Measurements from ENCODE around the gene VPS16. TPM values are rescaled to one million over a fixed set of nuclear protein-coding genes. Genes with fewer than 3 reads are reported as not detected.

VPS16 gene
- total and polyA plus RNA-seq, 4 donors, result 14.5 to 24.3 (median 16.1) TPM

GRCh38 chr20:2794202-2794748, 46.3 kb upstream of the VPS16 start:
- 86% methylated on average over 23 of the region's 23 CpGs for WGBS
- no peak overlapping the region for H3K27ac ChIP-seq (ENCODE audit: low read depth in 1 of 2, low read length in 2 of 2)
- no peaks in the 10 kb centered on the region for H3K36me3 ChIP-seq (ENCODE audit: control insufficient read depth in 4 of 4, insufficient read depth in 3 of 4, low read depth in 1 of 4, low read length in 3 of 4)
- no peak for TF ChIP-seq TAF1 (conservative IDR thresholded peaks at IDR 0.05)
- no peak overlapping the region for H3K9ac ChIP-seq (ENCODE audit: low read depth in 1 of 2, low read length in 2 of 2)
- H3K4me1 ChIP-seq (ENCODE audit: control insufficient read depth in 4 of 4, insufficient read depth in 4 of 4, low read length in 3 of 4), result no peaks in the 10 kb centered on the region
- no peak for DNase-seq (ENCODE audit: low spot score)
- H3K27me3 ChIP-seq (ENCODE audit: control insufficient read depth in 4 of 4, insufficient read depth in 4 of 4, low read length in 3 of 4), result peaks cover 0 to 6% (median 1%) of the 10 kb centered on the region in 4 donors
- no peak overlapping the region for H3K4me3 ChIP-seq (ENCODE audit: low read depth in 1 of 3, low read length in 3 of 3)
- H3K9me3 ChIP-seq (ENCODE audit: control insufficient read depth in 4 of 4, low read length in 3 of 4), result no peaks in the 10 kb centered on the region

DNA sequence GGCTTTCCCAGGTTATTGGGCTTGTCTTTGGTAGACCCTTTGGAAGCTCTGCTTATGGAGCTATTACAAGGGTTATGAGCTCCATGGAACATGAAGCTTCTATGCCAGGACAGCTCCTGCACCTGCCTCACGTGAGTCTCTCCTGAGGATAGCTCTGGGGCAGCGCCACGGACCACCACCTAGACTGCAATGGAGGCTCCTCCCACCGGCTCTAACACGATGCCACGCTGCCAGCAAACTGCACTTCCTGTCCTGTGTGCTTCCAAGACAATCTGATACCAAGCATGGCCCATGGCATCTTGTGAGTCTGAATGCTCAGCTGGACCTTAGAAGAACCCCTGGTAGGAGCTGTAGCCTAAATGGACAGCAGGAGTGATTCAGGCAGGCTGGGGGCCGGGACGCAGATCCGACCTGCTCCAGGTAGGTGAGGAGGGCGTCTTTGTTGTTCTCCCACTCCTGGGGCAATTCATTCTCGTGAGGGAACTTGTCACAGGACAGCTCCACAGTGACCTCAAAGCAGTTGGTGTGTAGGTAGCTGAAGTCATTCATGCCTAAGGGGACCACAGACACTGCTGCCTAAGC, 45.6 kb upstream of the VPS16 start:
- peaks cover 0 to 6% (median 1%) of the 10 kb centered on the region in 4 donors for H3K27me3 ChIP-seq (ENCODE audit: control insufficient read depth in 4 of 4, insufficient read depth in 4 of 4, low read length in 3 of 4)
- 83% methylated on average over 11 of the region's 11 CpGs for WGBS
- H3K9ac ChIP-seq (ENCODE audit: low read depth in 1 of 2, low read length in 2 of 2), result no peak overlapping the region
- TF ChIP-seq NR2F2 (IDR thresholded peaks at IDR 0.05), result no peak
- TF ChIP-seq GABPA (IDR thresholded peaks at IDR 0.05 in 1 of 2, conservative IDR thresholded peaks at IDR 0.05 in 1 of 2), result no peak
- no peaks in the 10 kb centered on the region for H3K36me3 ChIP-seq (ENCODE audit: control insufficient read depth in 4 of 4, insufficient read depth in 3 of 4, low read depth in 1 of 4, low read length in 3 of 4)
- no peak overlapping the region for H3K27ac ChIP-seq (ENCODE audit: low read depth in 1 of 2, low read length in 2 of 2)
- no peak overlapping the region for H3K4me3 ChIP-seq (ENCODE audit: low read depth in 1 of 3, low read length in 3 of 3)
- H3K4me1 ChIP-seq (ENCODE audit: control insufficient read depth in 4 of 4, insufficient read depth in 4 of 4, low read length in 3 of 4), result peaks cover 0 to 4% (median 3%) of the 10 kb centered on the region in 4 donors
- no peak for DNase-seq (ENCODE audit: low spot score)
- no peaks in the 10 kb centered on the region for H3K9me3 ChIP-seq (ENCODE audit: control insufficient read depth in 4 of 4, low read length in 3 of 4)

DNA sequence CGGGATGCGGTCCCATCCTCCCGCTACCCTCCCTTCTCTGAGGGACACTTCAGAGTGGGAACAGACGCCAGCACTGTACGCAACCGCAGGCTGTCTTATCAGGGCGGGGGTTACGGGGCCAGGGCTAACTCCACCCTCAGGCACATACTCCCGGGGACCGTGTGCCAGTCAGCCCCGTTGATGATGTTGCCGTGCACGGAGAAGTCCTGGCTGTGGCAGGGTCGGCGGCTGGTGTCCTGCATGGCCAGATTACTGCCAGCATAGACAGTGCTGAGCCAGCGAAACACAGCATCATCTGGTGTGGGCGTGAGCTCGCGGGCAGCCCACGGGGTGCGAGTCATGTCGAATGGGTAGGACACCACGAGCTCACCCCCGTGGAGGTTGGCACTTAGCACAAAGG, 45.1 kb upstream of the VPS16 start:
- H3K27ac ChIP-seq (ENCODE audit: low read depth in 1 of 2, low read length in 2 of 2), result no peak overlapping the region
- H3K4me3 ChIP-seq (ENCODE audit: low read depth in 1 of 3, low read length in 3 of 3), result no peak overlapping the region
- no peak overlapping the region for H3K9ac ChIP-seq (ENCODE audit: low read depth in 1 of 2, low read length in 2 of 2)
- peaks cover 0 to 6% (median 1%) of the 10 kb centered on the region in 4 donors for H3K27me3 ChIP-seq (ENCODE audit: control insufficient read depth in 4 of 4, insufficient read depth in 4 of 4, low read length in 3 of 4)
- no peak for TF ChIP-seq YY1 (IDR thresholded peaks at IDR 0.05)
- no peak for TF ChIP-seq TAF1 (conservative IDR thresholded peaks at IDR 0.05)
- no peak for TF ChIP-seq RXRA (IDR thresholded peaks at IDR 0.05)
- no peak for TF ChIP-seq FOXA2 (IDR thresholded peaks at IDR 0.05)
- TF ChIP-seq EGR1 (IDR thresholded peaks at IDR 0.05; ENCODE audit: low read depth in 2 of 2), result no peak
- no peak for TF ChIP-seq REST (IDR thresholded peaks at IDR 0.05)
- TF ChIP-seq, protein P1, sequence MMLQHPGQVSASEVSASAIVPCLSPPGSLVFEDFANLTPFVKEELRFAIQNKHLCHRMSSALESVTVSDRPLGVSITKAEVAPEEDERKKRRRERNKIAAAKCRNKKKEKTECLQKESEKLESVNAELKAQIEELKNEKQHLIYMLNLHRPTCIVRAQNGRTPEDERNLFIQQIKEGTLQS (IDR thresholded peaks at IDR 0.05), result no peak
- no peak for TF ChIP-seq GABPA (IDR thresholded peaks at IDR 0.05 in 1 of 2, conservative IDR thresholded peaks at IDR 0.05 in 1 of 2)
- no peak for TF ChIP-seq NR2F2 (IDR thresholded peaks at IDR 0.05)
- TF ChIP-seq HNF4G (IDR thresholded peaks at IDR 0.05), result no peak
- no peak for TF ChIP-seq MAX (IDR thresholded peaks at IDR 0.05)
- TF ChIP-seq SP1 (IDR thresholded peaks at IDR 0.05), result no peak
- TF ChIP-seq ZBTB33 (IDR thresholded peaks at IDR 0.05), result no peak
- H3K4me1 ChIP-seq (ENCODE audit: control insufficient read depth in 4 of 4, insufficient read depth in 4 of 4, low read length in 3 of 4), result peaks cover 0 to 8% (median 4%) of the 10 kb centered on the region in 4 donors
- WGBS, result 83% methylated on average over 24 of the region's 24 CpGs
- no peak for DNase-seq (ENCODE audit: low spot score)
- H3K36me3 ChIP-seq (ENCODE audit: control insufficient read depth in 4 of 4, insufficient read depth in 3 of 4, low read depth in 1 of 4, low read length in 3 of 4), result no peaks in the 10 kb centered on the region
- no peaks in the 10 kb centered on the region for H3K9me3 ChIP-seq (ENCODE audit: control insufficient read depth in 4 of 4, low read length in 3 of 4)
